SK-N-SH treated with all-trans-retinoic acid at 6 μM for 48 hours (cell line): ENCODE data around the gene MRGPRG.

Source experiments
- BACH2 ChIP-seq: fragments of 250-450 bp; sonication (Bioruptor Pico); IDR thresholded peaks from 2 replicates; pipeline ENCODE4 v1.9.0; 2021; ENCODE audit warnings: mild to moderate bottlenecking, borderline replicate concordance
- CREB5 ChIP-seq: fragments of 250-450 bp; sonication (Bioruptor Pico); IDR thresholded peaks from 2 replicates; pipeline ENCODE4 v1.5.1; 2020; ENCODE audit warnings: low read depth, mild to moderate bottlenecking, moderate library complexity
- CSDC2 ChIP-seq: fragments of 250-450 bp; sonication (Bioruptor Pico); IDR thresholded peaks from 2 replicates; pipeline ENCODE4 v1.5.0; 2020; ENCODE audit warnings: mild to moderate bottlenecking, moderate library complexity
- OSR1 ChIP-seq: fragments of 250-450 bp; sonication (Bioruptor Pico); IDR thresholded peaks from 2 replicates; pipeline ENCODE4 v1.8.0; 2022; ENCODE audit warnings: moderate library complexity, mild to moderate bottlenecking, inconsistent platforms
- RARB ChIP-seq: fragments of 250-450 bp; sonication (Bioruptor Pico); IDR thresholded peaks from 2 replicates; pipeline ENCODE4 v1.8.0; 2021; ENCODE audit warnings: mild to moderate bottlenecking, moderate library complexity
- TSHZ2 ChIP-seq: fragments of 250-450 bp; sonication (Bioruptor Pico); IDR thresholded peaks from 2 replicates; pipeline ENCODE4 v1.5.0; 2020; ENCODE audit warnings: mild to moderate bottlenecking, moderate library complexity
- ZFP30 ChIP-seq: fragments of 450-650 bp; formaldehyde crosslinking; IDR thresholded peaks from 2 replicates; pipeline ENCODE4 v1.5.0; 2022; ENCODE audit warnings: mild to moderate bottlenecking, moderate library complexity
- ZNF8 ChIP-seq: fragments of 450-650 bp; formaldehyde crosslinking; IDR thresholded peaks from 2 replicates; pipeline ENCODE4 v1.5.0; 2020; ENCODE audit warnings: mild to moderate bottlenecking, moderate library complexity

- TF ChIP-seq TSHZ2 (CRISPR knock-in tag): no peak
- no peak for TF ChIP-seq CREB5 (CRISPR knock-in tag)
- TF ChIP-seq OSR1 (CRISPR knock-in tag): no peak
- no peak for TF ChIP-seq RARB
- no peak for TF ChIP-seq CSDC2 (CRISPR knock-in tag)
- no peak for TF ChIP-seq ZFP30 (CRISPR knock-in tag)
- no peak for TF ChIP-seq ZNF8 (CRISPR knock-in tag)
- no peak for TF ChIP-seq BACH2
Measured at GRCh38 chr11:3206156-3206921, 12.3 kb downstream of the MRGPRG start.
